GM13976 (cell line): ENCODE results near the gene L1TD1.
"Not testable (repeated sequence)": the region's sequence is repeated elsewhere in the genome, so short reads cannot be mapped to it uniquely, and the experiment has no call there.

Experiments used
- DNase-seq: peaks from one replicate; pipeline ENCODE4 v3.0.0; 2012; ENCODE audit warnings: low spot score
- CTCF ChIP-seq: IDR thresholded peaks from 2 replicates; pipeline ENCODE4 v1.5.1; 2012; ENCODE audit warnings: borderline replicate concordance, mild to moderate bottlenecking; ENCODE audit not compliant: insufficient read depth; ENCODE audit errors: extremely low read depth, missing control alignments, control extremely low read depth
- in situ Hi-C: fragments of 300-500 bp; cut with MboI; formaldehyde crosslinking; loops from one replicate; pipeline ENCODE4 v1.12.0; 2022; ENCODE audit warnings: low sequenced_read_pairs, mixed read lengths, inconsistent platforms; ENCODE audit not compliant: unreplicated experiment

L1TD1 gene

GRCh38 chr1:62177621-62178020, 17.0 kb upstream of the L1TD1 start:
- in situ Hi-C loops = loop anchor here (5.0 kb wide), 1 partner anchor 235 kb away; no protein-coding TSS in a partner anchor
- TF ChIP-seq CTCF = no peak
- DNase-seq = no peak

GRCh38 chr1:62178372-62178771, 16.3 kb upstream of the L1TD1 start:
- no peak for DNase-seq
- in situ Hi-C loops = loop anchor here (5.0 kb wide), 1 partner anchor 234 kb away; no protein-coding TSS in a partner anchor

GRCh38 chr1:62180054-62180453, 14.6 kb upstream of the L1TD1 start:
- DNase-seq = not testable (repeated sequence)

More at GRCh38 chr1:62178372-62178771, 16.3 kb upstream of the L1TD1 start:
- no peak for TF ChIP-seq CTCF

GRCh38 chr1:62180639-62181038, 14.0 kb upstream of the L1TD1 start:
- in situ Hi-C loops = no loop called here
- no peak for DNase-seq
- no peak for TF ChIP-seq CTCF

More at GRCh38 chr1:62180054-62180453, 14.6 kb upstream of the L1TD1 start:
- in situ Hi-C loops = not testable (repeated sequence)

GRCh38 chr1:62181532-62181931, 13.1 kb upstream of the L1TD1 start:
- no peak for DNase-seq
- in situ Hi-C loops = no loop called here
- no peak for TF ChIP-seq CTCF

- DNase-seq, in situ Hi-C loops: not testable (repeated sequence)
These were observed 12.5 kb upstream of the L1TD1 start for GRCh38 chr1:62182157-62182556.

- in situ Hi-C loops, DNase-seq: not testable (repeated sequence)
These were observed 11.3 kb upstream of the L1TD1 start for GRCh38 chr1:62183164-62184020.

GRCh38 chr1:62184336-62184735, 10.3 kb upstream of the L1TD1 start:
- TF ChIP-seq CTCF = no peak
- DNase-seq = no peak
- in situ Hi-C loops = no loop called here

GRCh38 chr1:62185233-62185632, 9.4 kb upstream of the L1TD1 start:
- in situ Hi-C loops, DNase-seq: not testable (repeated sequence)
